ENCODE measurements around the gene ZNF410. TPM values are rescaled to one million over a fixed set of nuclear protein-coding genes. Genes with fewer than 3 reads are reported as not detected.

The ZNF410 gene
- polyA plus RNA-seq, 1 donor from 2014 or later: 73.7 TPM

GRCh38 chr14:73937012-73937411 is 50.4 kb downstream of the ZNF410 start:
- no peak overlapping the region for H3K4me3 ChIP-seq (ENCODE audit: low read length)
- H3K27ac ChIP-seq (ENCODE audit: low read length): no peak overlapping the region
- H3K36me3 ChIP-seq (ENCODE audit: insufficient read depth, low read length): peaks cover 6% of the 10 kb centered on the region
- H2AFZ ChIP-seq (ENCODE audit: low read depth, low read length): no peak overlapping the region
- no peak for TF ChIP-seq TAF1 (IDR thresholded peaks at IDR 0.05; ENCODE audit: low read depth)
- no peak for TF ChIP-seq SMC3 (conservative IDR thresholded peaks at IDR 0.05; ENCODE audit: poor library complexity)
- TF ChIP-seq, protein P1, sequence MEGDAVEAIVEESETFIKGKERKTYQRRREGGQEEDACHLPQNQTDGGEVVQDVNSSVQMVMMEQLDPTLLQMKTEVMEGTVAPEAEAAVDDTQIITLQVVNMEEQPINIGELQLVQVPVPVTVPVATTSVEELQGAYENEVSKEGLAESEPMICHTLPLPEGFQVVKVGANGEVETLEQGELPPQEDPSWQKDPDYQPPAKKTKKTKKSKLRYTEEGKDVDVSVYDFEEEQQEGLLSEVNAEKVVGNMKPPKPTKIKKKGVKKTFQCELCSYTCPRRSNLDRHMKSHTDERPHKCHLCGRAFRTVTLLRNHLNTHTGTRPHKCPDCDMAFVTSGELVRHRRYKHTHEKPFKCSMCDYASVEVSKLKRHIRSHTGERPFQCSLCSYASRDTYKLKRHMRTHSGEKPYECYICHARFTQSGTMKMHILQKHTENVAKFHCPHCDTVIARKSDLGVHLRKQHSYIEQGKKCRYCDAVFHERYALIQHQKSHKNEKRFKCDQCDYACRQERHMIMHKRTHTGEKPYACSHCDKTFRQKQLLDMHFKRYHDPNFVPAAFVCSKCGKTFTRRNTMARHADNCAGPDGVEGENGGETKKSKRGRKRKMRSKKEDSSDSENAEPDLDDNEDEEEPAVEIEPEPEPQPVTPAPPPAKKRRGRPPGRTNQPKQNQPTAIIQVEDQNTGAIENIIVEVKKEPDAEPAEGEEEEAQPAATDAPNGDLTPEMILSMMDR (IDR thresholded peaks at IDR 0.05; ENCODE audit: poor library complexity, severe bottlenecking): no peak
- TF ChIP-seq, protein P2, sequence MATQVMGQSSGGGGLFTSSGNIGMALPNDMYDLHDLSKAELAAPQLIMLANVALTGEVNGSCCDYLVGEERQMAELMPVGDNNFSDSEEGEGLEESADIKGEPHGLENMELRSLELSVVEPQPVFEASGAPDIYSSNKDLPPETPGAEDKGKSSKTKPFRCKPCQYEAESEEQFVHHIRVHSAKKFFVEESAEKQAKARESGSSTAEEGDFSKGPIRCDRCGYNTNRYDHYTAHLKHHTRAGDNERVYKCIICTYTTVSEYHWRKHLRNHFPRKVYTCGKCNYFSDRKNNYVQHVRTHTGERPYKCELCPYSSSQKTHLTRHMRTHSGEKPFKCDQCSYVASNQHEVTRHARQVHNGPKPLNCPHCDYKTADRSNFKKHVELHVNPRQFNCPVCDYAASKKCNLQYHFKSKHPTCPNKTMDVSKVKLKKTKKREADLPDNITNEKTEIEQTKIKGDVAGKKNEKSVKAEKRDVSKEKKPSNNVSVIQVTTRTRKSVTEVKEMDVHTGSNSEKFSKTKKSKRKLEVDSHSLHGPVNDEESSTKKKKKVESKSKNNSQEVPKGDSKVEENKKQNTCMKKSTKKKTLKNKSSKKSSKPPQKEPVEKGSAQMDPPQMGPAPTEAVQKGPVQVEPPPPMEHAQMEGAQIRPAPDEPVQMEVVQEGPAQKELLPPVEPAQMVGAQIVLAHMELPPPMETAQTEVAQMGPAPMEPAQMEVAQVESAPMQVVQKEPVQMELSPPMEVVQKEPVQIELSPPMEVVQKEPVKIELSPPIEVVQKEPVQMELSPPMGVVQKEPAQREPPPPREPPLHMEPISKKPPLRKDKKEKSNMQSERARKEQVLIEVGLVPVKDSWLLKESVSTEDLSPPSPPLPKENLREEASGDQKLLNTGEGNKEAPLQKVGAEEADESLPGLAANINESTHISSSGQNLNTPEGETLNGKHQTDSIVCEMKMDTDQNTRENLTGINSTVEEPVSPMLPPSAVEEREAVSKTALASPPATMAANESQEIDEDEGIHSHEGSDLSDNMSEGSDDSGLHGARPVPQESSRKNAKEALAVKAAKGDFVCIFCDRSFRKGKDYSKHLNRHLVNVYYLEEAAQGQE (IDR thresholded peaks at IDR 0.05; ENCODE audit: borderline replicate concordance): no peak
- no peak for TF ChIP-seq EP300 (conservative IDR thresholded peaks at IDR 0.05; ENCODE audit: poor library complexity, severe bottlenecking)
- TF ChIP-seq EZH2 (IDR thresholded peaks at IDR 0.05; ENCODE audit: borderline replicate concordance, insufficient read depth, low read length, poor library complexity, severe bottlenecking): no peak
- TF ChIP-seq MXI1 (conservative IDR thresholded peaks at IDR 0.05; ENCODE audit: poor library complexity, severe bottlenecking): no peak
- TF ChIP-seq POLR2AphosphoS5 (IDR thresholded peaks at IDR 0.05): no peak
- TF ChIP-seq RAD21 (conservative IDR thresholded peaks at IDR 0.05): no peak
- H3K9me3 ChIP-seq (ENCODE audit: low read length): no peaks in the 10 kb centered on the region
- no peak overlapping the region for H3K9ac ChIP-seq (ENCODE audit: low read length)
- H4K20me1 ChIP-seq (ENCODE audit: insufficient read depth): no peaks in the 10 kb centered on the region
- no peaks in the 10 kb centered on the region for H3F3A ChIP-seq (ENCODE audit: insufficient read depth, low read length, poor library complexity, severe bottlenecking)
- H3K27me3 ChIP-seq (ENCODE audit: insufficient read depth, low read depth, low read length): no peaks in the 10 kb centered on the region
- H3K9me2 ChIP-seq (ENCODE audit: insufficient read depth, low read length): no peaks in the 10 kb centered on the region
- H3K79me2 ChIP-seq (replicated peaks; ENCODE audit: insufficient read depth, low read length): no peaks in the 10 kb centered on the region
- no peak overlapping the region for H3K4me2 ChIP-seq (ENCODE audit: low read length)

DNA sequence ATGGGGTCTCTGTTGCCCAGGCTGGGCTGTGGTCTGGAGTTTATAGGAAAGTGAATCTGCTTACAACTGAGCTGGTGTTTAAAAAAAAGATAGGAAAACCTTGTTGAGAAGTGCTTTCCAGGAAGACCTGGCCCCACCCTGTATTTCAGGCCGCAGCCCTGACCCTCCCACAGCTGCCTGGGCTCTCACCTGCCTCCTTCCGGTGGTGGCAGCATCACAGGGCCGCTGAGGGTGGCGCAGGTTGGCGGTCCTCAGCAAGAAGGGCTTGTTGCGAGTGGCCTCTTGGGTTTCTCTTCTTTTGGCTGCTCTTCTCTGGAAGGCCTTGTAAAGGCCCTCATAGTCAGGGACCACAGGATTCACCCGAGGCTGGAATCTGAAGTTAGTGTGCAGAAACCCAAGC is 55.5 kb downstream of the ZNF410 start:
- H3K4me3 ChIP-seq (ENCODE audit: low read length): no peak overlapping the region
- no peak overlapping the region for H3K27ac ChIP-seq (ENCODE audit: low read length)
- H3K27me3 ChIP-seq (ENCODE audit: insufficient read depth, low read depth, low read length): no peaks in the 10 kb centered on the region
- no peaks in the 10 kb centered on the region for H4K20me1 ChIP-seq (ENCODE audit: insufficient read depth)
- no peaks in the 10 kb centered on the region for H3K36me3 ChIP-seq (ENCODE audit: insufficient read depth, low read length)
- H3K9me3 ChIP-seq (ENCODE audit: low read length): no peaks in the 10 kb centered on the region
- no peak for TF ChIP-seq MXI1 (conservative IDR thresholded peaks at IDR 0.05; ENCODE audit: poor library complexity, severe bottlenecking)
- TF ChIP-seq SMC3 (conservative IDR thresholded peaks at IDR 0.05; ENCODE audit: poor library complexity): no peak
- no peak for TF ChIP-seq TAF1 (IDR thresholded peaks at IDR 0.05; ENCODE audit: low read depth)
- TF ChIP-seq, protein P2 (IDR thresholded peaks at IDR 0.05; ENCODE audit: borderline replicate concordance): no peak
- TF ChIP-seq POLR2AphosphoS5 (IDR thresholded peaks at IDR 0.05): no peak
- TF ChIP-seq, protein P1 (IDR thresholded peaks at IDR 0.05; ENCODE audit: poor library complexity, severe bottlenecking): no peak
- TF ChIP-seq EP300 (conservative IDR thresholded peaks at IDR 0.05; ENCODE audit: poor library complexity, severe bottlenecking): no peak
- no peak for TF ChIP-seq RAD21 (conservative IDR thresholded peaks at IDR 0.05)
- no peak for TF ChIP-seq EZH2 (IDR thresholded peaks at IDR 0.05; ENCODE audit: borderline replicate concordance, insufficient read depth, low read length, poor library complexity, severe bottlenecking)
- no peak overlapping the region for H3K4me2 ChIP-seq (ENCODE audit: low read length)
- H3K9ac ChIP-seq (ENCODE audit: low read length): no peak overlapping the region
- H3K79me2 ChIP-seq (replicated peaks; ENCODE audit: insufficient read depth, low read length): no peaks in the 10 kb centered on the region
- H3F3A ChIP-seq (ENCODE audit: insufficient read depth, low read length, poor library complexity, severe bottlenecking): no peaks in the 10 kb centered on the region
- no peak overlapping the region for H2AFZ ChIP-seq (ENCODE audit: low read depth, low read length)
- no peaks in the 10 kb centered on the region for H3K9me2 ChIP-seq (ENCODE audit: insufficient read depth, low read length)

Measured in neural cell (in vitro differentiated cells).